ENCODE data around the gene SDK1. TPM values are rescaled to one million over a fixed set of nuclear protein-coding genes. Genes with fewer than 3 reads are reported as not detected.

Gene SDK1
- total RNA-seq, 4 donors from 2014 or later: 2.0 to 9.3 (median 3.8) TPM

GRCh38 chr7:3264693-3265339 lies 36.2 kb upstream of the SDK1 start:
- no peaks in the 10 kb centered on the region for H3K4me1 ChIP-seq
- H3K9me3 ChIP-seq: no peaks in the 10 kb centered on the region
- no peak for DNase-seq
- H3K27me3 ChIP-seq: peaks cover 0 to 26% (median 0%) of the 10 kb centered on the region in 4 donors
- TF ChIP-seq CTCF (IDR thresholded peaks at IDR 0.05): no peak
- TF ChIP-seq POLR2A (IDR thresholded peaks at IDR 0.05): no peak
- no peaks in the 10 kb centered on the region for H3K36me3 ChIP-seq
- WGBS, 2 donors: 45 to 56% methylated on average over 7 to 9 of the region's 9 CpGs
- no peak overlapping the region for H3K27ac ChIP-seq
- H3K4me3 ChIP-seq: no peak overlapping the region
- intact Hi-C loops (cut with DNase I): no loop called here

GRCh38 chr7:3265388-3265787 lies 35.7 kb upstream of the SDK1 start:
- WGBS, 2 donors: 91 to 92% methylated on average over 8 of the region's 8 CpGs
- Histone ChIP-seq H3K36me3 (no peaks in the 10 kb centered on the region), H3K27ac (no peak overlapping the region), H3K4me3 (no peak overlapping the region), H3K4me1 (no peaks in the 10 kb centered on the region), H3K9me3 (no peaks in the 10 kb centered on the region), H3K27me3 (peaks cover 0 to 25% (median 0%) of the 10 kb centered on the region in 4 donors)
- no peak for DNase-seq
- no peak for TF ChIP-seq POLR2A (IDR thresholded peaks at IDR 0.05)
- TF ChIP-seq CTCF (IDR thresholded peaks at IDR 0.05): no peak
- intact Hi-C loops (cut with DNase I): no loop called here

- H3K4me1 ChIP-seq: no peaks in the 10 kb centered on the region
- TF ChIP-seq CTCF (IDR thresholded peaks at IDR 0.05) (no peak), POLR2A (IDR thresholded peaks at IDR 0.05) (no peak)
- H3K27me3 ChIP-seq: peaks cover 0 to 21% (median 0%) of the 10 kb centered on the region in 4 donors
- intact Hi-C loops (cut with DNase I): no loop called here
- H3K27ac ChIP-seq: no peak overlapping the region
- H3K4me3 ChIP-seq: no peak overlapping the region
- H3K36me3 ChIP-seq: no peaks in the 10 kb centered on the region
- DNase-seq: no peak
- WGBS, 2 donors: 86 to 89% methylated on average over 4 of the region's 4 CpGs
- no peaks in the 10 kb centered on the region for H3K9me3 ChIP-seq
These were observed 34.8 kb upstream of the SDK1 start for GRCh38 chr7:3266240-3266639.

GRCh38 chr7:3267966-3268690 lies 32.9 kb upstream of the SDK1 start:
- intact Hi-C loops (cut with DNase I): no loop called here
- H3K4me3 ChIP-seq: no peak overlapping the region
- peaks cover 0 to 21% (median 0%) of the 10 kb centered on the region in 4 donors for H3K27me3 ChIP-seq
- WGBS, 2 donors: 30 to 35% methylated on average over 8 to 9 of the region's 9 CpGs
- DNase-seq: no peak
- H3K9me3 ChIP-seq: no peaks in the 10 kb centered on the region
- H3K4me1 ChIP-seq: peaks cover 0 to 10% (median 0%) of the 10 kb centered on the region in 3 donors
- peak overlapping the region in 2 of 4 donors; percentile 5 to 58 for H3K27ac ChIP-seq
- H3K36me3 ChIP-seq: no peaks in the 10 kb centered on the region
- TF ChIP-seq POLR2A (IDR thresholded peaks at IDR 0.05) (no peak), CTCF (IDR thresholded peaks at IDR 0.05) (no peak)

- H3K9me3 ChIP-seq: no peaks in the 10 kb centered on the region
- TF ChIP-seq CTCF (IDR thresholded peaks at IDR 0.05): no peak
- no peak for TF ChIP-seq POLR2A (IDR thresholded peaks at IDR 0.05)
- no peak overlapping the region for H3K4me3 ChIP-seq
- H3K27me3 ChIP-seq: peaks cover 0 to 24% (median 0%) of the 10 kb centered on the region in 4 donors
- intact Hi-C loops (cut with DNase I): no loop called here
- no peak overlapping the region for H3K27ac ChIP-seq
- H3K4me1 ChIP-seq: peaks cover 0 to 16% (median 0%) of the 10 kb centered on the region in 3 donors
- no peak for DNase-seq
- no peaks in the 10 kb centered on the region for H3K36me3 ChIP-seq
These were observed 30.7 kb upstream of the SDK1 start for GRCh38 chr7:3270362-3270761.
